HG03354 (cell line): ENCODE data around the gene ATP12A.

Experiments used
- ATAC-seq: cut with Tn5 transposase; IDR thresholded peaks from one replicate; pipeline ENCODE4 v1.9.1; 2021; ENCODE audit warnings: mild to moderate bottlenecking; ENCODE audit not compliant: unreplicated experiment, poor library complexity, severe bottlenecking

ATP12A gene

DNA sequence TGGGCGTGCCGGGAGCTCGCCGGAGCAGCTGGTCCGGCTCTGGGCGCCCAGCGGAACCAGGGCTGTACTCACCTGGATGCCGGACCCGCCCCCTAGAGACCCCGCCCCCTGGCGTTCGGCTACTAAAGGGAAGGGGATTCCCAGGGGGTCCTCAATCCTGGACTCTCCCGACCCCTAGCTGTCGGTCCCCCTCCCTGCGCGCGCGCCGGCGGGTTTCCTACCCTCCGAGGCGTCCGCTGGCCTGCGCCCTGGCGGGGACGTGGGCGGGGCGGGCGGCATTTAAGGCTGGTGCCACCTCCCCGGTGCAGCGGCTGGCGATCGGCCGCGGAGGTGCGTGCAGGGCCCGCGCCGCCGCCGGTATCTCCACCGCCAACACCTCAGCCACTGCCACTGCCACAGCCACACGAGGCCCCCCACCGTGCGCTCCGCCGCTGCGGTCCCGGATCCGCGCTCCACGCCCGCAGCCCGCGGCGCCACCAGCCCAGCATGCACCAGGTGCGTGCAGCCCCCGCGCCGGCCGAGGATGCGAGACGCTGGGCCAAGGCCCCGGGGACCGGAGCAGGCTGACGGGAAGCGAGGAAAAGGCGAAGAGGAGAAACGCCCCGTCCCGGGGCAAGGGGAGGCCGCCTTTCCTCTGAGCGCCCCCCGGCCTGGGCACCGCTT is at the start of gene ATP12A:
TSS of gene ATP12A (plus strand) at position 151 of the 663 bp plus-strand sequence. CDS start at position 487, 336 bp downstream.
- ATAC-seq = no peak

GRCh38 chr13:24630851-24631620 is 49.2 kb upstream of the ATP12A start:
- ATAC-seq = no peak

DNA sequence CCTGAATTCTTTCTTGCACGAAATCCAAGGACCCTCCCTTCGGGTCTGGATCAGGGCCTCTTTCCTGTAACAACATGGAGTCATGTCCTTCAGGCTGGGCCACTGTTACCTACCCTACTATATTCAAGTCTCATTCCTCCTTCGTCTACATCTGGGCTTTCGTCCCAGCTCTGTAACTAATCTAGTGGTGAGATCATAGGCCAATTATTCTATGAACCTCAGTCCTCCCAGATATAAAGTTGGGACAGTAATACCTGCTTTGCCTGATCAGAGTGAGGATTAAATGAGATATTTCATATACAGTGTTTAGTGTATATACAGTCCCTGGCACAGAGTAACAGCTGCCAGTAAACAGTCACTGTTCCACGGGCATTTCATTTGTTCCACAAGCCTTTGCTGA is 48.3 kb upstream of the ATP12A start:
- ATAC-seq = no peak

DNA sequence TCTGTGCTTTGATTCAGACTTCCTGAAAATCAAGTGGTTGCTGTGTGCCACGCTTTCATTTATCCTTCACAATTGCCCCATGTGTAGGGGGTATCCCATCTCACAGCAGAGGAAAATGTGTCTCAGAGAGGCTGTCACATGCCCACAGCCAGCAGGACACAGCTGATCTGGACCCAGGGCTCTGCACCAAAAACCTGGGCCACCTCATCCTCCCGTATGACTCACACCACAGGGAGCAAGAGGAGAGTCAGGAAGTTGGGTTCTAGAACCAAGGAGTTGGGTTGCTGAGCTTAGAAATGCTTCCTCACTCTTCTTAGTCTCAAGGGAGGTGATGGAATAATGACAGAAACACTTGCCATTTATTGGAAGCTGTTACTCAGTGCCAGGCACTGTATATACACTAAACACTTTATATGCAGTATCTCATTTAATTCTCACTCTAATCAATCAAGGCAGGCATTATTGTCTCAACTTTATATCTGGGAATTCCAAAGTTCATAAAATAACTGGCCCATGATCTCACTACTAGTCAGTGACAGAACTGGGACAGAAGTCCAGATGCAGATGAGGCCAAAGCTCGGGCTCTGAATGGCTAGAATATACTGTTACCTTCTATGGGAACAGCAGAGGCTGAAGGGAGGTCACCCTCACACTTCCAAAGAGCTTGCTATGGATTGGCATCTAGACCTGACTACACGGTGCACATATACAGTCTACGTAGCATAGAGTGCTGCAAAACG is 47.7 kb upstream of the ATP12A start:
- ATAC-seq = no peak

- no peak for ATAC-seq
Measured at GRCh38 chr13:24636776-24637175, 43.4 kb upstream of the ATP12A start.

DNA sequence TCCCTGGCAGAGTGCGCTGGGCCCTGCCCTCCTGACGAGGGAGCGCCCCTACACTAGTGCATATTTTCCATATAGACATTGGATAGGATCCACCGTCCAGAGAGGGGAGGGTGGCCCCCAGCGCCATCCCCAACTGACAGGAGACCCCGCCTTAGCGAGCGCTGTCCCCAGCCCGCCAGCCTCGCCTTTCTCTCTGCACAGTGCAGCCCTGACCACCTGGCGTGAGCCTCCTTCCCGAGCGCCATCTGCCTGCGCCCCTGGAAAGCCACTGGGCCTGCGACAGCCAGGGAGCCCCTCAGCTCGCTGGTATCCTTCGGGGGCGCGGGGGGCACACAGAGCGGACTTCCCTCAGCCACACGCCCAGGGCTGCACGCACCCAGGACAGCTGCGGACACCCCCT is 42.1 kb upstream of the ATP12A start:
- ATAC-seq = no peak

- ATAC-seq = no peak
Measured at GRCh38 chr13:24640752-24641151, 39.5 kb upstream of the ATP12A start.

GRCh38 chr13:24642219-24642618 is 38.0 kb upstream of the ATP12A start:
- no peak for ATAC-seq

DNA sequence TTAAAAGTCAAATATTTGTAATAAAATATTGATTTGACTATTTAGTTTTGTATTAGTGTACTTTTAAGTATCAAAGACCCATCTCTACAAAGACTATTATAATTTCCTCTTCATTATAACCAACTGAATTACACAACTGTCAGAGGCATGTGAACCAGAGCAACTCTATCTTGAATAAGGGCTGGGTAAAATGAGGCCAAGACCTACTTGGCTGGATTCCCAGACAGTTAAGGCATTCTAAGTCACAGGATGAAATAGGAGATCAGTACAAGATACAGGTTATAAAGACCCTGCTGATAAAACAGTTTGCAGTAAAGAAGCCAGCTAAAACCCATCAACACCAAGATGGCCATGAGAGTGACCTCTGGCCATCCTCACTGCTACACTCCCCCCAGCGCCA is 36.2 kb upstream of the ATP12A start:
- no peak for ATAC-seq

DNA sequence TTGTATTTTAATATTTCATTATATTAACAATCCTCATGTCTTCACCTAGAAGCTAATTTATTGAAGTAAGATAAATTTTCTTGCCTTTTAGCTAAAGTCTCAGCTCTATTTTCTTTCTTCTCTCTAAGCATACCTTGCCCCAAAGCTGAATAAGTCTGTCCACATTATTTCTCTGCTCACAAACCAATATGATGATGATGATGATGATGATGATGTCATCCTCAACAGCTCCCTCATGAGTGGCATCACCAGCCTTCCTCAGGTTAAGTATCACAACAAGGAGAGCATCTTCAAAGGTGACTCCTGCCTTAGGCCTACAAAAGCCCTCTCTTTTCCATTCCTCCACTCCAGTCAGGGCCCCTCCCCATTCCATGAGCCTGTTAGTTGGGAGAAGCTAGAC is 31.9 kb upstream of the ATP12A start:
- ATAC-seq = no peak

GRCh38 chr13:24648983-24649687 is 31.1 kb upstream of the ATP12A start:
- no peak for ATAC-seq

GRCh38 chr13:24649688-24650043 is 30.5 kb upstream of the ATP12A start:
- no peak for ATAC-seq

DNA sequence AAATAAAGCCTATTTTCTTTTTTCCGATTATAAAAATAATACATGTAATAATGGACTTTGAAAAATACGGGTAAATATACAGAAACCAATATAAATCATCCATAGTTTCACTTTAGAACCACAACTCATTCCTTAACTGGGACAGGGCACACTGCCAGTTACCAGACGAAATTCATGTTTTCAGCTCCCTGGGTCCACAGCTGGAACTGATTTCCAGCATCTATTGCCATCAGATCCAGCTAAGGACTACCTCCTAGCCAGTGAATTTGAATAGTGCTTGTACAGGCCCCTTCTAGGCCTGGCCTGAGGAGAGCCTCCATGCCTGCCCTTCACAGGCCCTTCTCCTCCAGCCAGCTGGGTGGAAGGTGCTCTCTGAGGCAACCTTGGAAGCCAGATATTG is 30.0 kb upstream of the ATP12A start:
- no peak for ATAC-seq

GRCh38 chr13:24651718-24652345 is 28.4 kb upstream of the ATP12A start:
- no peak for ATAC-seq

- ATAC-seq = no peak
Measured at GRCh38 chr13:24652359-24652758, 27.8 kb upstream of the ATP12A start.

DNA sequence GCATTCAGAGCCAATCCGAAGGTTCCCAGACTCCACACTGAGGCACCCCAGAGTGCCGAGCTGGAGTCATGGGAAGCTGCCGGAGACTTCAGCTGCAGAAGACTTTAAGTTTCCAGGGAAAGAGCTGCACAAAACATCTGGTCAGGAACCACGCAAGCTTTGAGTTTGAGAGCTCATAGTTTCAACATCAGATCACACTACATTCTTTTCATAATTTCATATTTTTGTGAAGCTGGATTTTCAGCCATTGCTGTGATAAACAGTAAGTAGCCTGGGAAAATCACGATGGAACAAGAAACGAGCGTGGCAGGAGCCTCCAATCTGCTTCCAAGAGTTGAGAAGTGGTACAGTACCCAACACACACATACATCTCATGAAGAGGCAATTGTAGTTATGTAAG is 25.5 kb upstream of the ATP12A start:
- ATAC-seq = no peak

DNA sequence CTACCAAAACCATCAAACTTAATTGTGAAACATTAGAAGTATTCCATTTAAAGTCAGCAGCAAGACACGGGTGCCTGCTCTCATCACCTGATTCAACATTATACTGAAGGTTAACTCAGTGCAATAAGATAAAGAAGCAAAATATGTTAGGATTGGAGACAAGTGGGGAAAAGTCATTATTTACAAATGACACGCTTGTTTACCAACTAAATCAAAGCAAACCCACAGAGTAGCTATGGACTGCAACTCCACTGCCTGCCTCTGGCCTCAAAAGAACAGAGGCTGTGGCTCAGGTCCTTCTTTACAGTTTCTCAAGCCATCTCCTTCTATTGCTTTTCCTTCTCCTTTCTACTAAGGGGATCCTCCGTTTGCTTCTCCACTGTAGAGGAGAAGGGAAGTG is 21.0 kb upstream of the ATP12A start:
- ATAC-seq = no peak

GRCh38 chr13:24660023-24660741 is 20.0 kb upstream of the ATP12A start:
- no peak for ATAC-seq

GRCh38 chr13:24661713-24662112 is 18.5 kb upstream of the ATP12A start:
- no peak for ATAC-seq
